Mononuclear cell (primary cell): Measurements from ENCODE around the gene SHBG. TPM values are rescaled to one million over a fixed set of nuclear protein-coding genes. Genes with fewer than 3 reads are reported as not detected.

Source experiments
- H3K27me3 ChIP-seq: 2 replicates; pipeline ENCODE4 v1.6.0; 2011; ENCODE audit warnings: low read length, control low read depth; ENCODE audit not compliant: insufficient read depth
- H3K4me1 ChIP-seq: 2 replicates; pipeline ENCODE4 v1.5.1; 2011; ENCODE audit warnings: mild to moderate bottlenecking, low read length, control low read depth; ENCODE audit not compliant: insufficient read depth
- H3K4me3 ChIP-seq: 2 replicates; pipeline ENCODE4 v1.5.1; 2011; ENCODE audit warnings: mild to moderate bottlenecking, low read length, moderate library complexity
- H3K9me3 ChIP-seq: 2 replicates; pipeline ENCODE4 v1.5.1; 2011; ENCODE audit warnings: low read depth, mild to moderate bottlenecking, control low read depth, low read length
- total RNA-seq: library from RNA; depleted of rRNA; stranded (reverse); fragments of >200 nt; gene quantifications from one replicate; pipeline ENCODE4 v1.2.3, GENCODE V29; 2012

The SHBG gene
- total RNA-seq, 1 donor: not detected

DNA sequence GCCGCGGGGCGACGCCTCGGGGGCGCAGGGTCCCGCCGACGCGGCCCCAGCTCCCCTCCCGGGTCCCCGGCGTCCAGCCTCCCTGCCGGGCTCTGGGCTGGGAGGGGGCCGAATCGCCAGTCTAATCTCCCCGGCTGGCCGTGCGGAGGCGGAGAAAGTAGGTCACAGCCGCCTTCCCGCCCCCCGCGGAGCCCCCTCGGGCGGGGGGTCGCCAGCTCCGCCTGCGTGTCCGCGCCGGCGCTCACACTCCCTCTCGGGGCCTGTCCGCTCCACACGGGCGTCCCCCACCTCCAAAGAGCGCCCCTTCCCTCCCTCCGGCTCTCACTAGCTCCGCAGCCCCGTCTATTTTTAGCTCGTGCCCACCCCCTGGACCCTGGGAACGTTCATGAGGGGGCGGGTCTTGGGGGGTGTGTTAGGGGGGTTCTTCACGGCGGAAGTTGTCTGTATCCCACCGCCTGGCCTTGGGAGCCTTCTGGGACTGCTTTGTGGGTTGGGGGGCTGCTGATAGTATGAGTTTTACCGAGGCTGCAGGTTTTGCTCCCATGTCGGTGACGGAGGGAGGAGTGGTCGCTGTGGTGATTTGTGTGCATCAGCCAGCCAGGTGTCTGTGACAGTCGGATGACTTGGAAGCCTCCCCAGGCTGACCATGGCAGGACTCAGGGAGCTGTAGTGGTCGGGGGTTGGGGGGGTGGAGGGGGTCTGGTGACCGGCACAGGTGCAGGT lies 21.9 kb downstream of the SHBG start:
- Histone ChIP-seq H3K9me3 (no peaks in the 10 kb centered on the region), H3K27me3 (peaks cover 37% of the 10 kb centered on the region), H3K4me1 (peaks cover 23% of the 10 kb centered on the region), H3K4me3 (no peak overlapping the region)

DNA sequence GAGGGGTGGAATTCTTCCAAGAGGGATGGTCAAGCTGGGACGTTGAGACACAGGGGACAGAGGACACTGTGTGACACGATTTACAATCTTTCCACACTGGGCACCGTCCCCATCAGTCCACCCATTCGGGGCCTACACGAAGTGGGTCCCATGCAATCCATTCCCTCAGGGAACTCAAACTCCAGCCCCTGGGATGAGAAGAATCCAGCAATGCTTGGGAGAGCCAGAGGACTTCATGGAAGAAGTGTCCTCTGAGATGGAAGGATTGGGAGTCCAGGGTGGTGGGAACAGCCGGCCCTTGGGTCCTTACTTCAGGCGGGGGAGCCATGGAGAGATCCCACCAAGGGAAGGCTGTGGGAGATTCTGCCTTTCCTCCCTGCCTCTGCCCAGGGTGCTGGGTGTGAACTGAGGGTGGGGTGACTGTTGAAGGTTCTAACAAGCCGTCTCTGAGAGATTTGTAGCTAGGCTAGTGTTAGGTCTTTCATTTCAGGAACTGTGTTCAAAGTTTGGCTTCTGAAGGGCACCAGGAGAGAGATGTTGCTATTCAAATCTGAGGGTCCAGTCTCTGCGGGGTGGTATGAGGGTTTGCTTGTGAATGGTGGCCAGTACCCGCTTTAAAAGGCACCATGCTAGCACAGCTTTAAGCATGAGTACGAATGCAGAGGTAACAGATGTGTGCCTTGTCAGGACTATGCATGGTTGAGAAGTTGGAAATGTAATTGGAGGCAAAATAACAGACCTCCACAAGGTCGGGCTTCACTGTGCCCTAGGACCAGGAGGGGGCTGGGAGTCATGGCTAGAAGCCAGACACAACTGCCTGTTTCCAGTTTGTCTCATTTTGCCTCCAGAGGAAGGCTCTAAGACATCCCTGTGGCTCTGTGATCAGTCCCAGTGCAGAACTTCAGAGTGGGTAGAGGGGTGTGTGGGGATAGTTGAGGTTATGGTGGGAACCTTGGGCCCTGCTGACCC lies 22.7 kb downstream of the SHBG start:
- H3K4me1 ChIP-seq: peaks cover 18% of the 10 kb centered on the region
- no peak overlapping the region for H3K4me3 ChIP-seq
- peaks cover 37% of the 10 kb centered on the region for H3K27me3 ChIP-seq
- H3K9me3 ChIP-seq: no peaks in the 10 kb centered on the region

DNA sequence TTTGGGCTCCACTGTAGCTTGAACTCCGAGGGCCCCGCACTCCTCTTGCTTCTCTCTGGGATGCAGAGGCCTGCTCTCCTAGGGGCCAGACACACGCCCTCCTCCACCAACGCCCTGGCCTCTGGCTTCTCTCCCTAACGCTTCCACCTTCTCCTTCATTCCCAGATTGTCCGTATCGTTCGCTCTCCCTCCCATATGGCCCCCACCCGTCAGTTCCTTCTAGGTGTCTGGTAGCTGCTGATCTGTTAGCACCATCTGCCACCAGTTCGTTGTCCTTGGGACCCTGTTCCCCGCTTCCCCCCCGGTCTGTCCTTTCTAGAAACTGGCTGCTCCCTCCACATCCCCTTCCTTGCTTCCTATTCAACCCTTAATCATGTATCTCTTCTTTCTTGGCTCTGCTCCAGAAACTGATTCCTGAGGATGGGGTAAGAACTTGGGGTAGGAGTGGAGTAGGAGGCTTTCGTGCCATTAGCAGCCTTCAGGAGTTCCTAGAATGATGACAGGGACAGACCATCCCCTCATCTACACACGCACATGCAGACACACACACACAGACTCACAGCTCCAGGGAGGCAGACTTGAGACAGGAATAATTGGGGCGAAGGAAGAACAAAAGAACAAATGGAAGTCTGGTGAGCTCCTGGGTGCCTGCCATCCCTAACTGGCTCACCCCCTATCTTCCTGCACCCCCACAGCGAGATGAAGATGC lies 25.1 kb downstream of the SHBG start:
- H3K9me3 ChIP-seq: no peaks in the 10 kb centered on the region
- peaks cover 30% of the 10 kb centered on the region for H3K27me3 ChIP-seq

DNA sequence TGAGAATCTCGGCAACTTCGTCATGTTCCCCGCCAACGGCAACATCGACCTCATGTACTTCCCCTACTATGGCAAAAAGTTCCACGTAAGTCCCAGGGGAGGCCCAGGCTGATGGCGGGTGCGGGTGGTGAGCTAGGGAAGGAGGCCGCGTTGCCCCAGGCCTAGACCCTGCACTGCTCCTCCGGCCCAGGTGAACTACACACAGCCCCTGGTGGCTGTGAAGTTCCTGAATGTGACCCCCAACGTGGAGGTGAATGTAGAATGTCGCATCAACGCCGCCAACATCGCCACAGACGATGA lies 25.6 kb downstream of the SHBG start:
- Histone ChIP-seq H3K4me3 (no peak overlapping the region), H3K9me3 (no peaks in the 10 kb centered on the region), H3K27me3 (peaks cover 25% of the 10 kb centered on the region), H3K4me1 (peaks cover 10% of the 10 kb centered on the region)

More for the DNA sequence above, 25.1 kb downstream of the SHBG start:
- Histone ChIP-seq H3K4me1 (peaks cover 16% of the 10 kb centered on the region), H3K4me3 (no peak overlapping the region)

DNA sequence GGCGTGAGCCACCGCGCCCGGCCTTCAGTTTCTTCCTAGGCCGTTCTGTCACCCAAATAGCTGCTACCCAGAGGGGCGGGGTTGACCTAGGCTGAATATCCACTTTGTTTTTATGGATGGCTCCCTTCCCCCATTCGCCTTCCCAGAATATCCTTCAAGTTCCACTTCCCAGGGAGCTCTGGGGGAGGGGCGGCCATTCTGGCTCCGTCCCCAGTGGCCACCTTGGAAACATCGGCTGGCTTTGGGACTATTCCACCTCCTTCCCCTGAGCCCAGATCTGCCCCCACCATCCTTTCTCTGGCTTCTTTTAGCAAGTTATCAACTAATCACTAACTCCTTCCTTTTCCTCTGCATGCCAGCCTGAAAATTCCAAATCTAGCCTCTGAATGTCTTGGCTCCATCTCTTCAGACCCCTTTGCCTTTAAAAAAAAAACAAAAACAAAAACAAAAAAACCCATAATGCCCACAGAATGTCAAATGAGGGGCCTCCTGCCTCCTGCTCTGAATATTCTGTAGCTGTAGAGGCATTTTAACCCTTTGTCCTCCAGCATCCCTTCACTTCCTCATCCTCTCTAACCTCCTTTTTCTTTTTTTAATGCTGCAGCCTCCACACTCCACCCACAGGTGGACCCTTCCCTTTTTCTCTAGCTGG lies 27.1 kb downstream of the SHBG start:
- Histone ChIP-seq H3K9me3 (no peaks in the 10 kb centered on the region), H3K4me1 (no peaks in the 10 kb centered on the region), H3K4me3 (no peak overlapping the region), H3K27me3 (peaks cover 13% of the 10 kb centered on the region)

DNA sequence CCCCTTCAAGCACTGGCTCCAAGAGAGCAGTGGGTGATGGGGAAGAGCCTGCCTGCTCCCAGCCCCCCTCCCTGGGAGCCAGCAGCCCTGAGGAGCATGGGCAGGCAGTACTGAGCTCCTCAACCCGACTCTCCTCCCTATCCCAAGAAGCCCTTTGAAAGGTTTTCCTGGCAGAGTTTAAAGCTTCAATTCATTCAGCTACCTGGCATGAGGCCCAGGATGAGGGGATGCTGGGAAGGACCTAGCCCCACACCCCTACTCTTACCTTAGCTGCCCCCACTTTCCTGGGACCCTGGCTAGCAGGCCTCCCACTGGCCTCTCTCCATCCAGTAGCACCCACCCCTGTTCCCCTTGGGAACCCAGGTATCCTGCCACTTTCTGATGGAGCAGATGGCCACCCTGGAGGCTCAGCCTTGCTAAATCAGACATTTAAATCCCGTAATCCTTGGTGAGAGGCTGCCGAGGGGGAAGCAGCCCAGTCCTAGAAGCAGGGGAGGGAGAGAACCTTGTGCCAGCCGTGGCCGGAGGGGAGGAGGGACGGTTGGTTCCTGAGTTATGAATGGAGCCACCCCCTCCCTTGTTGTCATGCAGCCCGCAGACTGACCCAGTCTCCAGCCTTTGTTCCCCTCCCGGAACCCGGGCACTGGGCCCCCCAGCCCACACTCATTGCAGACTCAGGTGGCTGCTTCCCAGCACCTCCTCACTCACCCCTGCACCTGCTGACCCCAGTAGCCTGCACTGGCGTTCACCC lies 37.9 kb downstream of the SHBG start:
- Histone ChIP-seq H3K27me3 (no peaks in the 10 kb centered on the region), H3K4me3 (no peak overlapping the region), H3K9me3 (no peaks in the 10 kb centered on the region), H3K4me1 (no peaks in the 10 kb centered on the region)

DNA sequence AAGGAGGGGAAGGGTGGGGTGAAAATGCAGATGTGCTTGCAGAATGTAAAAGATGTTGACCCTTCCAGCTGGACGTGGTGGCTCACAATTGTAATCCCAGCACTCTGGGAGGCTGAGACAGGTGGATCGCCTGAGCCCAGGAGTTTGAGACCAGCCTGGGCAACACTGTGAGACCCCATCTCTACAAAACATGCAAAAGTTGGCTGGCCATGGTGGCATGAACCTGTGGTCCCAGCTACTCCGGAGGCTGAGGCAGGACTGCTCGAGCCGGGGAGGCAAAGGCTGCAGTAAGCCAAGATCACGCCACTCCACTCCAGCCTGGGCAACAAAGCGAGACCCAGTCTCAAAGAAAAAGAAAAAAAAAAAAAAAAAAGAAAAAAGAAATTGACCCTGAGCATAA lies 38.5 kb downstream of the SHBG start:
- Histone ChIP-seq H3K9me3 (no peaks in the 10 kb centered on the region), H3K27me3 (no peaks in the 10 kb centered on the region), H3K4me1 (no peaks in the 10 kb centered on the region), H3K4me3 (no peak overlapping the region)

DNA sequence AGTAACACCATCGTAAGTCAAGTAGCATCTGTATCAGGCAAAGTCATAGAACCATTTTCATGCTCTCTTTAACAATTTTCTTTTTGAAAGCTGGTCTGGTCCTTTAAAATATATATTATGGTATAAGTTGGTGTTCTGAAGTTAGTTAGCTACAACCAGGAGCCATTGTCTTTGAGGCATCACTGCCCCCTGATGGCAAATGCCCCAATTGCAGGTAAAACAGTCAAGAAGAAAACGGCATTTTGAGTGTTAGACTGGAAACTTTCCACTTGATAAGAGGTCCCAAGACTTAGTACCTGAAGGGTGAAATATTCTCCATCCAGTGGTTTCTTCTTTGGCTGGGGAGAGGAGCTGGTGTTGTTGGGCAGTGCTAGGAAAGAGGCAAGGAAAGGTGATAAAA lies 43.3 kb downstream of the SHBG start:
- no peaks in the 10 kb centered on the region for H3K27me3 ChIP-seq
- no peak overlapping the region for H3K4me3 ChIP-seq
- no peaks in the 10 kb centered on the region for H3K9me3 ChIP-seq
- H3K4me1 ChIP-seq: no peaks in the 10 kb centered on the region

DNA sequence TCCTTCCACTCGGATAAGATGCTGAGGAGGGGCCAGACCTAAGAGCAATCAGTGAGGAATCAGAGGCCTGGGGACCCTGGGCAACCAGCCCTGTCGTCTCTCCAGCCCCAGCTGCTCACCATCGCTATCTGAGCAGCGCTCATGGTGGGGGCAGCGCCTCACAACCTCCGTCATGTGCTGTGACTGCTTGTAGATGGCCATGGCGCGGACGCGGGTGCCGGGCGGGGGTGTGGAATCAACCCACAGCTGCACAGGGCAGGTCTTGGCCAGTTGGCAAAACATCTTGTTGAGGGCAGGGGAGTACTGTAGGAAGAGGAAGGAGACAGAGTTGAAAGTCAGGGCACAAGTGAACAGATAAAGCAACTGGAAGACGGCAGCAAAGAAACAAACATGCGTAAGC lies 45.0 kb downstream of the SHBG start:
- no peak overlapping the region for H3K4me3 ChIP-seq
- H3K4me1 ChIP-seq: no peaks in the 10 kb centered on the region
- no peaks in the 10 kb centered on the region for H3K9me3 ChIP-seq
- no peaks in the 10 kb centered on the region for H3K27me3 ChIP-seq

DNA sequence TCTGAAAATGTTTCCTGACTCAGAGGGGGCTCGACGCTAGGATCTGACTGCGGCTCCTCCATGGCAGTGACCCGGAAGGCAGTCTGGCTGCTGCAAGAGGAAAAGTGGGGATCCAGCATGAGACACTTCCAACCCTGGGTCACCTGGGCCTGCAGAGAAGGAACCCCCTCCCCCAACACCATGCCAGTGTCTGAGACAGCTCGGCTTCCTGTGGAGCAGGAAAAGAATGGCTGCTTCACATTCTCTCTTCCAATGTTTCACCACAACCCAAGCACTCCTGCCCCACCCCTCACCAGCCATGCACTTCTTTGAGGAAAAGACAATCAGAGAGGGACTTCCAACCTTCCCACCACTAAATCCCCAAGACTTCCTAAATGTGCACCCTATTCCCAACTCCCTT lies 46.6 kb downstream of the SHBG start:
- H3K27me3 ChIP-seq: no peaks in the 10 kb centered on the region
- no peaks in the 10 kb centered on the region for H3K9me3 ChIP-seq
- H3K4me3 ChIP-seq: no peak overlapping the region
- no peaks in the 10 kb centered on the region for H3K4me1 ChIP-seq

DNA sequence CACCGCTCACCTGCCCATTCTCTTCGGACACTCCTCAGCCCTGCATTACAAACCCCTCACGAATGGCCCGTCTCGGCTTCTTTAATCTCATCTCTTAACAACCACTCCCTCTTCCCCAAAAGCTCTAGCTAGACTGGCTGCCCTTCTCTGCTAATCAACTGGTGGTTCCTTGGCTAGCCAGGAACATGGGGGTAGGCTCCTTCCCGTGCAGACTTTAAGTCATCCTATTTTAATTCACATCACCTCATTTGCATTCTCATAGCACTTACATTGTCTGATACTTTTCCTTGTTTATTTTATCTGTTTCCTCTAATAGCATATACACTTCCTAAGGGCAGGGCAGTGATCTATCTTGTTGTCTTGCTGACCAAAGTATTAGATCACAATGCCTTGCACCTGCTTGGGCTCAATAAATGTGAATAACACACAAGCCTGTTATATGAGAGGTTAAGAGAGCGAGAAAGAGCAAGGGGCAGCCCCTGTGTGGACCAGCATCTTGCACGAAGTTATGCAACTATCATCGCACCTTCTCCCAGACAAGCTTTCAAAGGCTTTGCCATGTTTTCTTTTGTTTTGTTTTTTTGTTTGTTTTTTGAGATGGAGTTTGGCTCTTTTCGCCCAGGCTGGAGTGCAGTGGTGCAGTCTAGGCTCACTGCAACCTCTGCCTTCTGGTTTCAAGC lies 47.6 kb downstream of the SHBG start:
- Histone ChIP-seq H3K27me3 (no peaks in the 10 kb centered on the region), H3K4me1 (no peaks in the 10 kb centered on the region), H3K9me3 (no peaks in the 10 kb centered on the region), H3K4me3 (no peak overlapping the region)
